Neural cell (in vitro differentiated cells): Measurements from ENCODE around the gene ZDHHC9. TPM values are rescaled to one million over a fixed set of nuclear protein-coding genes. Genes with fewer than 3 reads are reported as not detected.

Source experiments
- H2AFZ ChIP-seq: fragments of 200-600, 300-800 bp; sonication (generic), shearing (Covaris generic); 2 replicates; pipeline ENCODE4 v1.6.0; 2014; ENCODE audit warnings: low read depth, mild to moderate bottlenecking, antibody characterized with exemption, low read length, moderate library complexity
- H3F3A ChIP-seq: fragments of 200-600 bp; shearing (Covaris generic); 2 replicates; pipeline ENCODE4 v1.6.1; 2016; ENCODE audit warnings: mild to moderate bottlenecking, moderate library complexity, mixed read lengths, antibody characterized with exemption, low read length; ENCODE audit not compliant: insufficient read depth, poor library complexity, severe bottlenecking
- H3K27ac ChIP-seq: fragments of 200-600, 300-800 bp; sonication (generic), shearing (Covaris generic); 2 replicates; pipeline ENCODE4 v1.5.1; 2014; ENCODE audit warnings: mild to moderate bottlenecking, low read length, moderate library complexity
- H3K27me3 ChIP-seq: fragments of 300-800, 200-600 bp; sonication (generic), shearing (Covaris generic); 2 replicates; pipeline ENCODE4 v1.6.0; 2014; ENCODE audit warnings: mild to moderate bottlenecking, low read depth, low read length, moderate library complexity; ENCODE audit not compliant: insufficient read depth
- H3K36me3 ChIP-seq: fragments of 300-800, 200-600 bp; sonication (generic), shearing (Covaris generic); 2 replicates; pipeline ENCODE4 v1.5.1; 2014; ENCODE audit warnings: mild to moderate bottlenecking, antibody characterized with exemption, low read length, moderate library complexity; ENCODE audit not compliant: insufficient read depth
- H3K4me2 ChIP-seq: fragments of 300-800, 200-600 bp; sonication (generic), shearing (Covaris generic); 2 replicates; pipeline ENCODE4 v1.6.0; 2014; ENCODE audit warnings: mild to moderate bottlenecking, low read length
- H3K4me3 ChIP-seq: fragments of 300-800, 200-600 bp; sonication (generic), shearing (Covaris generic); 2 replicates; pipeline ENCODE4 v1.5.1; 2014; ENCODE audit warnings: mild to moderate bottlenecking, low read length, moderate library complexity
- H3K79me2 ChIP-seq: fragments of 200-600 bp; shearing (Covaris generic); replicated peaks from 2 replicates; pipeline ENCODE4 v1.6.0; 2014; ENCODE audit warnings: mild to moderate bottlenecking, low read length, moderate library complexity; ENCODE audit not compliant: insufficient read depth
- H3K9ac ChIP-seq: fragments of 300-800, 200-600 bp; sonication (generic), shearing (Covaris generic); 2 replicates; pipeline ENCODE4 v1.6.1; 2016; ENCODE audit warnings: mild to moderate bottlenecking, low read length, mixed read lengths
- H3K9me2 ChIP-seq: fragments of 200-600 bp; shearing (Covaris generic); 2 replicates; pipeline ENCODE4 v1.6.1; 2016; ENCODE audit warnings: mild to moderate bottlenecking, low read length, mixed read lengths; ENCODE audit not compliant: insufficient read depth
- H3K9me3 ChIP-seq: fragments of 200-600, 300-800 bp; sonication (generic), shearing (Covaris generic); 2 replicates; pipeline ENCODE4 v1.6.1; 2016; ENCODE audit warnings: mild to moderate bottlenecking, mixed run types, low read length, moderate library complexity, mixed read lengths
- H4K20me1 ChIP-seq: fragments of 200-600 bp; shearing (Covaris generic); 2 replicates; pipeline ENCODE4 v1.6.1; 2016; ENCODE audit warnings: mild to moderate bottlenecking, mixed run types; ENCODE audit not compliant: insufficient read depth
- CTCF ChIP-seq: fragments of 450-650 bp; IDR thresholded peaks from 2 replicates; pipeline ENCODE4 v1.5.1; 2014; ENCODE audit warnings: antibody characterized with exemption, mild to moderate bottlenecking, moderate library complexity; ENCODE audit not compliant: poor library complexity, severe bottlenecking
- EP300 ChIP-seq: fragments of 450-650 bp; conservative IDR thresholded peaks from 2 replicates; pipeline ENCODE4 v1.6.1; 2014; ENCODE audit warnings: antibody characterized with exemption, mild to moderate bottlenecking, moderate library complexity; ENCODE audit not compliant: poor library complexity, severe bottlenecking
- MXI1 ChIP-seq: fragments of 450-650 bp; conservative IDR thresholded peaks from 2 replicates; pipeline ENCODE4 v1.6.1; 2014; ENCODE audit warnings: antibody characterized with exemption, mild to moderate bottlenecking; ENCODE audit not compliant: poor library complexity, severe bottlenecking
- POLR2AphosphoS5 ChIP-seq: IDR thresholded peaks from 2 replicates; pipeline ENCODE4 v1.6.1; 2012
- RAD21 ChIP-seq: fragments of 450-650 bp; conservative IDR thresholded peaks from 2 replicates; pipeline ENCODE4 v1.6.1; 2014; ENCODE audit warnings: antibody characterized with exemption, mild to moderate bottlenecking, moderate library complexity
- REST ChIP-seq: IDR thresholded peaks from 2 replicates; pipeline ENCODE4 v1.6.1; 2012; ENCODE audit warnings: borderline replicate concordance
- SMC3 ChIP-seq: fragments of 450-650 bp; conservative IDR thresholded peaks from 2 replicates; pipeline ENCODE4 v1.6.1; 2014; ENCODE audit warnings: antibody characterized with exemption, mild to moderate bottlenecking, moderate library complexity; ENCODE audit not compliant: poor library complexity
- TAF1 ChIP-seq: IDR thresholded peaks from 2 replicates; pipeline ENCODE4 v1.6.1; 2012; ENCODE audit warnings: low read depth
- polyA plus RNA-seq: library from polyadenylated mRNA; depleted of rRNA; stranded (reverse); fragments of >200 nt; gene quantifications from 2 replicates; pipeline ENCODE4 v1.2.3, GENCODE V29; 2014

ZDHHC9 gene
- polyA plus RNA-seq, 1 donor from 2014 or later = 24.9 TPM

GRCh38 chrX:129793604-129794191, 50.0 kb downstream of the ZDHHC9 start:
- no peak for TF ChIP-seq RAD21
- TF ChIP-seq TAF1 = no peak
- TF ChIP-seq MXI1 = no peak
- TF ChIP-seq EP300 = no peak
- no peak for TF ChIP-seq POLR2AphosphoS5
- TF ChIP-seq SMC3 = no peak
- TF ChIP-seq REST = no peak
- H3K4me2 ChIP-seq = no peak overlapping the region
- H2AFZ ChIP-seq = no peak overlapping the region
- H3K27ac ChIP-seq = no peak overlapping the region
- no peaks in the 10 kb centered on the region for H3K79me2 ChIP-seq
- H3K9me2 ChIP-seq = no peaks in the 10 kb centered on the region
- H3F3A ChIP-seq = no peaks in the 10 kb centered on the region
- no peaks in the 10 kb centered on the region for H4K20me1 ChIP-seq
- H3K27me3 ChIP-seq = no peaks in the 10 kb centered on the region
- no peaks in the 10 kb centered on the region for H3K36me3 ChIP-seq
- H3K4me3 ChIP-seq = no peak overlapping the region
- H3K9ac ChIP-seq = no peak overlapping the region
- no peaks in the 10 kb centered on the region for H3K9me3 ChIP-seq

GRCh38 chrX:129792586-129793291, 50.9 kb downstream of the ZDHHC9 start:
- no peaks in the 10 kb centered on the region for H3K27me3 ChIP-seq
- H3K9ac ChIP-seq = no peak overlapping the region
- no peak overlapping the region for H3K4me2 ChIP-seq

More at GRCh38 chrX:129792586-129793291, 50.9 kb downstream of the ZDHHC9 start:
- TF ChIP-seq SMC3 = no peak
- no peak for TF ChIP-seq CTCF
- Histone ChIP-seq H3K9me3 (no peaks in the 10 kb centered on the region), H3K9me2 (no peaks in the 10 kb centered on the region), H3F3A (no peaks in the 10 kb centered on the region), H4K20me1 (no peaks in the 10 kb centered on the region), H3K27ac (no peak overlapping the region), H2AFZ (no peak overlapping the region), H3K36me3 (no peaks in the 10 kb centered on the region), H3K79me2 (no peaks in the 10 kb centered on the region), H3K4me3 (no peak overlapping the region)
